HTR-8/SVneo (cell line): ENCODE results near the gene AHNAK2.
"Not testable (repeated sequence)": the region's sequence is repeated elsewhere in the genome, so short reads cannot be mapped to it uniquely, and the experiment has no call there.

Source experiments
- DNase-seq: peaks from one replicate; pipeline ENCODE4 v3.0.0; 2011; ENCODE audit warnings: low spot score, mixed read lengths; ENCODE audit not compliant: insufficient read length
- FAIRE-seq: peaks from 2 replicates; lab custom pipeline; 2011; peaks lifted over from hg19 to GRCh38; lab: Jason Lieb, UNC

The AHNAK2 gene

DNA sequence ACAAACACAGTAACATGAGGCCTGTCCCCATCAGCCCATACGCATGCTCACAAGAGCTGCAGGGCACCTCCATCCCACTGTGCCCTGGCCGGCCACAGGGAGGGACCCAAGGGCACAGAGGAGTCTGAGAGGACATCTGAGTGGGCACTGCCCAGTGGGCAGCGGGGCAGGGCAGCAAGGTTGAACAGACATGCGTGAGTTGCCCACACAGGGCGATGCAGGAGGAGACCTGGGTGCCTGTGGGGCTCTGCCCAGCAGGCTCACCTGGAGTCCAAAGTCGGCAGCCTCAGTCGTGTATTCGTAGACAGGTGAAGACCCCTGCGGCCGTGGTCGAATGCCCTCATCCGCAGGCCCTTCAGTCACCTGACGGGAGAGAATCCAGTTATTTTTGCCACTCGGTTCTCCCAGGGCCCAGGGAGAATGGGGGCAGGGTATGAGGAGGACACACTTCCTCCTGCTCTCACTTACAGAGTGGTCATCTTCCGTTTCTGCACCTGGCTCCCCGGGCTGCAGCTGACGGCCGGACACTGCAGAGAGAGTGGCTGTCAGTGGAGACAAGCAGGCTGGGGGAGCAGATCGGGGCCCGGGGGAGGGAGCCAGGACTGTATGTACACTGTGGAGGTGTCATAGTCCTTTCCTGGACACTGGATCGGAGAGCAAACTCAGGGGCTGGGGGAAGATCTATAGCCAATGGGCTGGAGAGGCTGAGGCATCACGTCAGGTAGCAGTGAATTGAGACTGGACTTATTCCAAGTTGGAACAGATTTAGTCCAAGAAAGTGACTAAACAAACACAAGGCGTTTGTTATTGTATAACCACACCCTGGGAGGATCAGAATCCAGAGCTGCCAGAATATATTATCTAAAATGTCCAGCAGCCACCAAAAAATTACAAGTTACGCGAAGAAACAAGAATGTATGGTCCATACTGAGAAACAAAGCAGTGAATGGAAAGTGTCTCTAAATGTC lies 20.7 kb downstream of the AHNAK2 start:
- no peak for FAIRE-seq
- no peak for DNase-seq

DNA sequence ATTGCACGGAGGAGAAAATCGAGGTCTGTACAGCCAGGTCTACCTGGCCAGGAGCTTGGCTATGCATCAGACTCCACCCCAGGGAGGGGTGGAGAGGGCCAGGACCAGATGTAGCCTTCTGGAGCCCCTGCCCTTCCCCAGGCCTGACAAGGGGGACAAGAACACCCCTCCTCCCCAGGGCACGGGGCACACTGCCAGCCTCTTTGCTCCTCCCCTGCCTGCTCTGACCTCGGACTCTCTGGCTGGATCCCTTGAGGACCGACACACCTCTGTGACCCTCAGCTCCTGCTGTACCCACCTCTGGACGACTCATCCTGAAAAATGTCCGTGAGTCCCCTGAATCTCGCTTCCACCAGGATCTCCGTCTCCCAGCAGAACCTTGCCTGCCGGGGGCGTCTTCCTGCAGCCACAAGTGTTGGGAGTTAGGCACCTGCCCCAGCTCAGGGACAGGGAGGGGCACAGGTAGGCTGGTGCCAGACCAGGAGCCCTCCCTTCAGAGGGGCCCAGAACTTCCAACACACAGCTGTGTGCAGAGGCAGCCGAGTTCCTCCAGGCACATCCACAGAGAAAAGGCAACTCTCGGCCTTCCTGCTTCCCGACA lies 21.8 kb downstream of the AHNAK2 start:
- FAIRE-seq (no peak), DNase-seq (no peak)

DNA sequence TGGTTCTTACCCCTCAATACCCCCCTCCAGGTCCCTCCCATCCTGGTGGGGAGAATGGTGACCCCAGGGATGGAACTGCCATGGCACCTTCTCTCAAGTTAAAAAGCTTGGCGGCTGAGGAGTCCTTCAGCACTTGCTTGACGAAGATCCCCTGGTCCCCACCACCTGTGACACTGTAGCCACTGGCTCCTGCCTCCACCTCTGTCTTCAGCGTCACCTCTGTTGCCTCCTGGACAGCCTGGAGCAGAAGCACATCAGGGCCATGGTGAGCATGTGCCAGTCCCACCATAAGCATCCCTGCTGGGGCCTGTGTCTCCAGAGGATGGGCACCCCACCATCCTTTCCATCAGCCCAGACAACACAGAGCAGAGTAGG lies 22.8 kb downstream of the AHNAK2 start:
- FAIRE-seq (no peak), DNase-seq (no peak)

DNA sequence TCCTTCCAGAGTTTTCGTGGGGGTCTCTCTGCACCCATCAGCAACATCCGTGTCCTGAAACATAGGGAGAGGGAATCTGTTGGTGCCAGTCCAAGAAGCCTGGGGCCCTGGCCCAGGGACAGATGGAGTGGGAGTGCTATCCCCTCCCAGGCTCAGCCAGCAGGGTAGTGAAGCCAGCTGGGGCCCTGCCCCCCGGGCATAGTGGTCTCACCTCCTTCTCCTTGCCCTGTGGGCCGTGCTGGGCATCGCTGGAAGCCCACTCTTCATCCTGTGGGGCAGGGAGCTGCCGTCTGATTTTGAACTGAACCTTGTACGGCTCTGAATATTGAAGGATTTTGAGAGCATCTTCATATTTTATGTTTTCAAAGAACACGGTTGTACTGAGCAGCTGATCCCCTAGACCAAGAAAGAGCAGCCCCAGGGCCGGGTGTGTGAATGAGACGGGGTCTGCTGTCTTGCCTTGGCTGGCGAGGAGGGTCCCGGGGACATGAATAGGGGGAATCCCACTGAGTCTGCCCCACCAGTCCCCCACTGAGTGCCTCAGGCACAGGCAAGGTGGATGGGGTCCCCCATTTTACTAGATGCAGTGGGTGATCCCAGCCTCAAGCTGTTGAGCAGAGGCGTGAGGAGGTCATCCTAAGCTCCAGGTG lies 23.3 kb downstream of the AHNAK2 start:
- no peak for FAIRE-seq
- DNase-seq = no peak

DNA sequence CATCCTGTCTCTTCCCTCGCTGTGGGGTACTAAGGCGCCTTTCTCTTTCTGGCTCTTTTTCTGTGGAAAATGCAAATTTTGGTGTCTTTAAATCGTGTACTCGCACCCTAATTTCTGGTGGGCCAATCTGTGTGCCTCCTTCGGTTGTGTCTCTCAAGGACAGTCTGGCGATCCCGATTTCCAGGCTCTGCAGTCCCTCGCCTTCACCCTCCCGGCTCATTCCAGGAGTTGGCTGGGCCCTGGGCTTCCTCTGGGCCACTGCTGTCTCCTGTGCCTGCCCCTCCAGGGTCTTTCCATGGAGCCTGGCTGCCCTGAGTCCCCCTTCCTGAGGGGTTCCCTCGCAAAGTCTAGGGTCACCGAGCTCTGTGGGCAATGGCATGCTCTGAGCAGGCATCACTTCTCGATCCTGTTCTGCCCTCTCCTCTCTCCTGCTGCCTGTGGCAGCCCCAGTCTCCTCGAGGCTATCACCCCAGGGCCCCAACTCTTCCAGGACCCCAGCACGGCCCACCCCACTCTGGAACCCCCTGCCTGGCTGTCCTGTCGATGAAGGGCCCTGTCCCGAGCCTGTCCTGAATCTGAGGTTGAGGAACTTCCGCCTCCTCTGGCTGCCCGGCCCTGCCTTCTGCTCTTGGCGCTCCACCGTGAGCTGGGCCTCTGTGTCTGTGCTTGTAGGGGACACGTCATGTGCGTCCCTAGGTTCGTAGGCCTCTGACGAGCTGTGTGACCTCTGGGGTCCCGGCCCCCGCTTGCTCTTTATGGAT lies 24.1 kb downstream of the AHNAK2 start:
- FAIRE-seq (no peak), DNase-seq (no peak)

DNA sequence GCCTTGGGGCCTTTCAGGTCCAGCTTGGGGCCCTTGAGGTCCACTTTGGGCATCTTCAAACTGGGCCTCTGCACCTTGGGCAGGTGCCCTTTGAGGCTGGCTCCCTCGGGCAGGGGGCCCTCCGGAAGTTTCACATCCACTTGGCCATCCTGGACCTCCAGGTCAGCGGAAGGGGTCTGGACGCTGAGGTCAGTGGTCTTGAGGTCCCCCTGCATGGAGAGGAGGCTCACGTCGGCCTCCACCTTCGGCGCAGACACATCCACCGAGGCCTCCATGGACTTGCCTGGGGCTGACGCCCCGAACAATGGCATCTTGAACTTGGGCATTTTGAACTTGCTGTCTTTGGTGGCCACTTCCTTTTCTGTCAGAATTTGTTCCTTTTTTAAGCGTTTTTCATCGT lies 25.1 kb downstream of the AHNAK2 start:
- DNase-seq (no peak), FAIRE-seq (no peak)

DNA sequence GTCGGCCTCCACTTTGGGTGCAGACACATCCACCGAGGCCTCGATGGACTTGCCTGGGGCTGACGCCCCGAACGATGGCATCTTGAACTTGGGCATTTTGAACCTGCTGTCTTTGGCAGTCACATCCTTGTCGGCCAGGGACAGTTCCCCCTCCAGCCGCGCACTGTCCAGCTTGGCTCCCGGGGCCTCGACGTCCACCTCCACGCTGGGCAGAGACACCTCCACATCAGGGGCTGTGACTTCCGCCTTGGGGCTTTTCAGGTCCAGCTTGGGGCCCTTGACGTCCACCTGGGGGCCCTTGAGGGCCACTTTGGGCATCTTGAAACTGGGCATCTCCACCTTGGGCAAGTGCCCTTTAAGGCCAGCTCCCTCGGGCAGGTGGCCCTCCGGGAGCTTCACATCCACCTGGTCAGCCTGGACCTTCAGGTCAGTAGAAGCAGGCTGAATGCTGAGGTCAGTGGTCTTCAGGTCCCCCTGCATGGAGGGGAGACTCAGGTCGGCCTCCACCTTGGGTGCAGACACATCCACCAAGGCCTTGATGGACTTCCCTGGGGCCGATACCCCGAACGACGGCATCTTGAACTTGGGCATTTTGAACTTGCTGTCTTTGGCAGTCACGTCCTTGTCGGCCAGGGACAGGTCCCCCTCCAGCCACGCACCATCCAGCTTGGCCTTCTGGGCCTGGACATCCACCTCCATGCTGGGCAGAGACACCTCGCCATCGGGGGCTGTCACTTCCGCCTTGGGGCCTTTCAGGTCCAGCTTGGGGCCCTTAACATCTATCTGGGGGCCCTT lies 26.1 kb downstream of the AHNAK2 start:
- not testable (repeated sequence) for FAIRE-seq, DNase-seq

DNA sequence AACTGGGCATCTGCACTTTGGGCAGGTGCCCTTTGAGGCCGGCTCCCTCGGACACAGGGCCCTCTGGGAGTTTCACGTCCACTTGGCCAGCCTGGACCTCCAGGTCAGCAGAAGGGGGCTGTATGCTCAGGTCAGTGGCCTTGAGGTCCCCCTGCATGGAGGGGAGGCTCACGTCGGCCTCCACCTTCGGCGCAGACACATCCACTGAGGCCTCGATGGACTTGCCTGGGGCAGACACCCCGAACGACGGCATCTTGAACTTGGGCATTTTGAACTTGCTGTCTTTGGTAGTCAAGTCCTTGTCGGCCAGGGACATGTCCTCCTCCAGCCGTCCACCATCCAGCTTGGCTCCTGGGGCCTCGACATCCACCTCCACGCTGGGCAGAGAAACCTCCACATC lies 27.5 kb downstream of the AHNAK2 start:
- FAIRE-seq = not testable (repeated sequence)

DNA sequence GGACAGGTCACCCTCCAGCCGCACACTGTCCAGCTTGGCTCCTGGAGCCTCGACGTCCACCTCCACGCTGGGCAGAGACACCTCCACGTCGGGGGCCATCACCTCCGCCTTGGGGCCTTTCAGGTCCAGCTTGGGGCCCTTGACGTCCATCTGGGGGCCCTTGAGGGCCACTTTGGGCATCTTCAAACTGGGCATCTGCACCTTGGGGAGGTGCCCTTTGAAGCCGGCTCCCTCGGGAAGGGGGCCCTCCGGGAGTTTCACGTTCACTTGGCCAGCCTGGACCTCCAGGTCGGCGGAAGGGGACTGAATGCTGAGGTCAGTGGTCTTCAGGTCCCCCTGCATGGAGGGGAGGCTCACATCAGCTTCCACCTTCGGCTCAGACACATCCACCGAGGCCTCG lies 28.2 kb downstream of the AHNAK2 start:
- DNase-seq (no peak), FAIRE-seq (no peak)

More for the DNA sequence above, 27.5 kb downstream of the AHNAK2 start:
- DNase-seq = not testable (repeated sequence)

DNA sequence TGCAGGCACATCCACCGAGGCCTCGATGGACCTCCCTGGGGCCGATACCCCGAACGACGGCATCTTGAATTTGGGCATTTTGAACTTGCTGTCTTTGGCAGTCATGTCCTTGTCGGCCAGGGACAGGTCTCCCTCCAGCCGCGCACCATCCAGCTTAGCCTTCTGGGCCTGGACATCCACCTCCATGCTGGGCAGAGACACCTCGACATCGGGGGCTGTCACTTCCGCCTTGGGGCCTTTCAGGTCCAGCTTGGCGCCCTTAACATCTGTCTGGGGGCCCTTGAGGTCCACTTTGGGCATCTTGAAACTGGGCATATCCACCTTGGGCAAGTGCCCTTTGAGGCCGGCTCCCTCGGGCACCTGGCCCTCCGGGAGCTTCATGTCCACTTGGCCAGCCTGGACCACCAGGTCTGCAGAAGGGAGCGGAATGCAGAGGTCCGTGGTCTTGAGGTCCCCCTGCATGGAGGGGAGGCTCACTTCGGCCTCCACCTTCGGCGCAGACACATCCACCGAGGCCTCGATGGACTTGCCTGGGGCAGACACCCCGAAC lies 28.7 kb downstream of the AHNAK2 start:
- not testable (repeated sequence) for FAIRE-seq, DNase-seq

DNA sequence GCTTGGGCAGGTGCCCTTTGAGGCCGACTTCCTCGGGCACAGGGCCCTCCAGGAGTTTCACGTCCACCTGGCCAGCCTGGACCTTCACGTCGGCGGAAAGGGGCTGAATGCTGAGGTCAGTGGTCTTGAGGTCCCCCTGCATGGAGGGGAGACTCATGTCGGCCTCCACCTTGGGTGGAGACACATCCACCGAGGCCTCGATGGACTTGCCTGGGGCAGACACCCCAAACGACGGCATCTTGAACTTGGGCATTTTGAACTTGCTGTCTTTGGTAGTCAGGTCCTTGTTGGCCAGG lies 29.5 kb downstream of the AHNAK2 start:
- FAIRE-seq (no peak), DNase-seq (no peak)

DNA sequence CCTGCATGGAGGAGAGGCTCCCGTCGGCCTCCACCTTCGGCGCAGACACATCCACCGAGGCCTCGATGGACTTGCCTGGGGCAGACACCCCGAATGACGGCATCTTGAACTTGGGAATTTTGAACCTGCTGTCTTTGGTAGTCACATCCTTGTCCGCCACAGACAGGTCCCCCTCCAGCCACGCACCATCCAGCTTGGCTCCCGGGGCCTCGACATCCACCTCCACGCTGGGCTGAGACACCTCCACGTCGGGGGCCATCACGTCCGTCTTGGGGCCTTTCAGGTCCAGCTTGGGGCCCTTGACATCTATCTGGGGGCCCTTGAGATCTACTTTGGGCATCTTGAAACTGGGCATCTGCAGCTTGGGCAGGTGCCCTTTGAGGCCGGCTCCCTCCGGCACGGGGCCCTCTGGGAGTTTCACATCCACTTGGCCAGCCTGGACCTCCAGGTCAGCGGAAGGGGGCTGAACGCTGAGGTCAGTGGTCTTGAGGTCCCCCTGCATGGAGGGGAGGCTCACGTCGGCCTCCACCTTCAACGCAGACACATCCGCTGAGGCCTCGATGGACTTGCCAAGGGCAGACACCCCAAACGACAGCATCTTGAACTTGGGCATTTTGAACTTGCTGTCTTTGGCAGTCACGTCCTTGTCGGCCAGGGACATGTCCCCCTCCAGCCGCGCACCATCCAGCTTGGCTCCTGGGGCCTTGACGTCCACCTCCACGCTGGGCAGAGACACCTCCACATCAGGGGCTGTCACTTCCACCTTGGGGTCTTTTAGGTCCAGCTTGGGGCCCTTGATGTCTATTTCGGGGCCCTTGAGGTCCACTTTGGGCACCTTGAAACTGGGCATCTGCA lies 30.1 kb downstream of the AHNAK2 start:
- not testable (repeated sequence) for DNase-seq, FAIRE-seq

DNA sequence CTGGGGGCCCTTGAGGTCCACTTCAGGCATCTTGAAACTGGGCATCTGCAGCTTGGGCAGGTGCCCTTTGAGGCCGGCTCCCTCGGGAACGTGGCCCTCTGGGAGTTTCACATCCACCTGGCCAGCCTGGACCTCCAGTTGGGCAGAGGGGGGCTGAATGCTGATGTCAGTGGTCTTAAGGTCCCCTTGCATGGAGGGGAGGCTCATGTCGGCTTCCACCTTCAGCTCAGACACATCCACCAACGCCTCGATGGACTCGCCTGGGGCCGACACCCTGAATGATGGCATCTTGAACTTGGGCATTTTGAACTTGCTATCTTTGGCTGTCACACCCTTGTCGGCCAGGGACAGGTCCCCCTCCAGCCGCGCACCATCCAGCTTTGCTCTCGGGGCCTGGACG lies 31.0 kb downstream of the AHNAK2 start:
- not testable (repeated sequence) for FAIRE-seq, DNase-seq

DNA sequence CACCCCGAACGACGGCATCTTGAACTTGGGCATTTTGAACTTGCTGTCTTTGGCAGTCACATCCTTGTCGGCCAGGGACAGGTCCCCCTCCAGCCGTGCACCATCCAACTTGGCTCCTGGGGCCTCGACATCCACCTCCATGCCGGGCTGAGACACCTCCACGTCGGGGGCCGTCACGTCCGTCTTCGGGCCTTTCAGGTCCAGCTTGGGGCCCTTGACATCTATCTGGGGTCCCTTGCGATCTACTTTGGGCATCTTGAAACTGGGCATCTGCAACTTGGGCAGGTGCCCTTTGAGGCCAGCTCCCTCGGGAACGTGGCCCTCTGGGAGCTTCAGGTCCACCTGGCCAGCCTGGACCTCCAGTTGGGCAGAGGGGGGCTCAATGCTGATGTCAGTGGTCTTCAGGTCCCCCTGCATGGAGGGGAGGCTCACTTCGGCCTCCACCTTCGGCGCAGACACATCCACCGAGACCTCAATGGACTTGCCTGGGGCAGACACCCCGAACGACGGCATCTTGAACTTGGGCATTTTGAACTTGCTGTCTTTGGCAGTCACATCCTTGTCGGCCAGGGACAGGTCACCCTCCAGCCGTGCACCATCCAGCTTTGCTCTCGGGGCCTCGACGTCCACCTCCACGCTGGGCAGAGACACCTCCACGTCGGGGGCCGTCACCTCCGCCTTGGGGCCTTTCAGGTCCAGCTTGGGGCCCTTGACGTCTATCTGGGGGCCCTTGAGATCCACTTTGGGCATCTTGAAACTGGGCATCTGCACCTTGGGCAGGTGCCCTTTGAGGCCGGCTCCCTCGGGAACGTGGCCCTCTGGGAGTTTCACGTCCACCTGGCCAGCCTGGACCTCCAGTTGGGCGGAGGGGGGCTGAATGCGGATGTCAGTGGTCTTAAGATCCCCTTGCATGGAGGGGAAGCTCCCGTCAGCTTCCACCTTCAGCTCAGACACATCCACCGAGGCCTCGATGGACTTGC lies 31.9 kb downstream of the AHNAK2 start:
- not testable (repeated sequence) for DNase-seq, FAIRE-seq

DNA sequence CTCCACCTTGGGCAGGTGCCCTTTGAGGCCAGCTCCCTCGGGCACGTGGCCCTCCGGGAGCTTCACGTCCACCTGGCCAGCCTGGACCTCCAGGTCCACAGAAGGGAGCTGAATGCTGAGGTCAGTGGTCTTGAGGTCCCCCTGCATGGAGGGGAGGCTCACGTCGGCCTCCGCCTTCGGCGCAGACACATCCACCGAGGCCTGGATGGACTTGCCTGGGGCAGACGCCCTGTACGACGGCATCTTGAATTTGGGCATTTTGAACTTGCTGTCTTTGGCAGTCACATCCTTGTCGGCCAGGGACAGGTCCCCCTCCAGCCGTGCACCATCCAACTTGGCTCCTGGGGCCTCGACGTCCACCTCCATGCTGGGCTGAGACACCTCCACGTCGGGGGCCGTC lies 32.9 kb downstream of the AHNAK2 start:
- FAIRE-seq, DNase-seq: not testable (repeated sequence)

DNA sequence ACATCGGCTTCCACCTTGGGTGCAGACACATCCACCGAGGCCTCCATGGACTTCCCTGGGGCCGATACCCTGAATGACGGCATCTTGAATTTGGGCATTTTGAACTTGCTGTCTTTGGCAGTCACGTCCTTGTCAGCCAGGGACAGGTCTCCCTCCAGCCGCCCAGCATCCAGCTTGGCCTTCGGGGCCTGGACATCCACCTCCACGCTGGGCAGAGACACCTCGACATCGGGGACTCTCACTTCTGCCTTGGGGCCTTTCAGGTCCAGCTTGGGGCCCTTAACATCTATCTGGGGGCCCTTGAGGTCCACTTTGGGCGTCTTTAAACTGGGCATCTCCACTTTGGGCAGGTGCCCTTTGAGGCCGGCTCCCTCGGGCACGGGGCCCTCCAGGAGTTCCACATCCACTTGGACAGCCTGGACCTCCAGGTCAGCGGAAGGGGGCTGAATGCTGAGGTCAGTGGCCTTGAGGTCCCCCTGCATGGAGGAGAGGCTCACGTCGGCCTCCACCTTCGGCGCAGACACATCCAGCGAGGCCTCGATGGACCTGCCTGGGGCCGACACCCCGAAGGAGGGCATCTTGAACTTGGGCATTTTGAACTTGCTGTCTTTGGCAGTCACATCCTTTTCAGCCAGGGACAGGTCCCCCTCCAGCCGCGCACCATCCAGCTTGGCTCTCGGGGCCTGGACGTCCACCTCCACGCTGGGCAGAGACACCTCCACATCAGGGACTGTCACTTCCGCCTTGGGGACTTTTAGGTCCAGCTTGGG lies 33.6 kb downstream of the AHNAK2 start:
- DNase-seq = not testable (repeated sequence)

DNA sequence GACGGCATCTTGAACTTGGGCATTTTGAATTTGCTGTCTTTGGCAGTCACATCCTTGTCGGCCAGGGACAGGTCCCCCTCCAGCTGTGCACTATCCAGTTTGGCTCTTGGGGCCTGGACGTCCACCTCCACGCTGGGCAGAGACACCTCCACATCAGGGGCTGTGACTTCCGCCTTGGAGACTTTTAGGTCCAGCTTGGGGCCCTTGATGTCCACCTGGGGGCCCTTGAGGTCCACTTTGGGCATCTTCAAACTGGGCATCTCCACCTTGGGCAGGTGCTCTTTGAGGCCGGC lies 34.2 kb downstream of the AHNAK2 start:
- DNase-seq, FAIRE-seq: not testable (repeated sequence)

More for the DNA sequence above, 33.6 kb downstream of the AHNAK2 start:
- FAIRE-seq = not testable (repeated sequence)
